ENCODE results near the gene TMEM143.

TMEM143 gene

DNA sequence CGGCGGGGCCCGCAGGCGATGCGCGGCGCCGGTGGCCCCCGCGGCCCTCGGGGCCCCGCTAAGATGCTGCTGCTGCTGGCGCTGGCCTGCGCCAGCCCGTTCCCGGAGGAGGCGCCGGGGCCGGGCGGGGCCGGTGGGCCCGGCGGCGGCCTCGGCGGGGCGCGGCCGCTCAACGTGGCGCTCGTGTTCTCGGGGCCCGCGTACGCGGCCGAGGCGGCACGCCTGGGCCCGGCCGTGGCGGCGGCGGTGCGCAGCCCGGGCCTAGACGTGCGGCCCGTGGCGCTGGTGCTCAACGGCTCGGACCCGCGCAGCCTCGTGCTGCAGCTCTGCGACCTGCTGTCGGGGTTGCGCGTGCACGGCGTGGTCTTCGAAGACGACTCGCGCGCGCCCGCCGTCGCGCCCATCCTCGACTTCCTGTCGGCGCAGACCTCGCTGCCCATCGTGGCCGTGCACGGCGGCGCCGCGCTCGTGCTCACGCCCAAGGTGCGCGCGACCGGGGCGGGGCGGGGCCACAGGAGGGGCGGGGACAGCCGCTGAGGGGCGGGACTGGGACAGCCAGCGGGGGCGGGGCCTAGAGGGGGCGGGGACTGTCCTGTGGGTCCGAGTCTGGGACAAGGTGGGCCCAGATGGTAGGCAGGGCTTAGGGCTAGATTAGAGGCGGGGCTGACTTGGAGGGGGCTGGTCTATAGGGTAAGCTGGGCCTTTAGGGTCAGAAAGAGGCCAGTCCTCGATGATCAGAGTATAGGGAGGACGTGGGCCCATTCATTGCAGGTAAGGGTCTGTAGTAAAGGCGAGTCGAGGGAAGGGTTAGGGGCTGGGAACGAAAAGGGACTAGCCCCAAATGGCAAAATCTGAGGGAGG, 34.9 kb upstream of the TMEM143 start:
- Histone ChIP-seq H3K27ac (ENCODE audit: insufficient read depth in 1 of 2, low read depth in 1 of 2, low read length in 2 of 2, poor library complexity in 1 of 2, severe bottlenecking in 2 of 2) (peak overlapping the region in 1 of 2 experiments; percentile 49), H3K4me3 (ENCODE audit: control insufficient read depth in 1 of 7, extremely low read depth in 1 of 7, insufficient read depth in 4 of 7, low read depth in 2 of 7, low read length in 6 of 7) (peak overlapping the region in 6 of 7 experiments; percentile 22 to 54 (median 48)), H3K9me3 (ENCODE audit: control extremely low read depth in 1 of 5, control insufficient read depth in 4 of 5, insufficient read depth in 2 of 5, low read depth in 1 of 5, low read length in 4 of 5) (no peaks in the 10 kb centered on the region), H3K4me1 (ENCODE audit: control extremely low read depth in 1 of 4, control insufficient read depth in 4 of 4, insufficient read depth in 4 of 4, low read length in 3 of 4) (peaks cover 0 to 46% (median 29%) of the 10 kb centered on the region in 4 experiments), H3K27me3 (replicated peaks in 2 of 5; ENCODE audit: control insufficient read depth in 4 of 5, insufficient read depth in 5 of 5, low read length in 4 of 5) (peaks cover 0 to 50% (median 31%) of the 10 kb centered on the region in 5 experiments), H3K36me3 (ENCODE audit: control insufficient read depth in 4 of 4, insufficient read depth in 4 of 4, low read length in 3 of 4) (no peaks in the 10 kb centered on the region)
- DNase-seq: peak; percentile 57 to 80 (median 72)
- ChIA-PET CTCF (no interaction called here), POLR2A (no interaction called here)
- WGBS (ENCODE audit: insufficient coverage): 6% methylated on average over 86 of the region's 104 CpGs

GRCh38 chr19:48398102-48398374, 34.3 kb upstream of the TMEM143 start:
- H3K4me1 ChIP-seq (ENCODE audit: control extremely low read depth in 1 of 4, control insufficient read depth in 4 of 4, insufficient read depth in 4 of 4, low read length in 3 of 4): peaks cover 0 to 51% (median 32%) of the 10 kb centered on the region in 4 experiments
- peaks cover 0 to 55% (median 31%) of the 10 kb centered on the region in 5 experiments for H3K27me3 ChIP-seq (replicated peaks in 2 of 5; ENCODE audit: control insufficient read depth in 4 of 5, insufficient read depth in 5 of 5, low read length in 4 of 5)
- H3K27ac ChIP-seq (ENCODE audit: insufficient read depth in 1 of 2, low read depth in 1 of 2, low read length in 2 of 2, poor library complexity in 1 of 2, severe bottlenecking in 2 of 2): no peak overlapping the region
- POLR2A ChIA-PET: no interaction called here
- WGBS (ENCODE audit: insufficient coverage): 9% methylated on average over 12 of the region's 17 CpGs
- H3K36me3 ChIP-seq (ENCODE audit: control insufficient read depth in 4 of 4, insufficient read depth in 4 of 4, low read length in 3 of 4): no peaks in the 10 kb centered on the region
- no peak for DNase-seq
- CTCF ChIA-PET: no interaction called here
- H3K4me3 ChIP-seq (ENCODE audit: control insufficient read depth in 1 of 7, extremely low read depth in 1 of 7, insufficient read depth in 4 of 7, low read depth in 2 of 7, low read length in 6 of 7): peak overlapping the region in 6 of 7 experiments; percentile 22 to 54 (median 48)
- H3K9me3 ChIP-seq (ENCODE audit: control extremely low read depth in 1 of 5, control insufficient read depth in 4 of 5, insufficient read depth in 2 of 5, low read depth in 1 of 5, low read length in 4 of 5): no peaks in the 10 kb centered on the region

DNA sequence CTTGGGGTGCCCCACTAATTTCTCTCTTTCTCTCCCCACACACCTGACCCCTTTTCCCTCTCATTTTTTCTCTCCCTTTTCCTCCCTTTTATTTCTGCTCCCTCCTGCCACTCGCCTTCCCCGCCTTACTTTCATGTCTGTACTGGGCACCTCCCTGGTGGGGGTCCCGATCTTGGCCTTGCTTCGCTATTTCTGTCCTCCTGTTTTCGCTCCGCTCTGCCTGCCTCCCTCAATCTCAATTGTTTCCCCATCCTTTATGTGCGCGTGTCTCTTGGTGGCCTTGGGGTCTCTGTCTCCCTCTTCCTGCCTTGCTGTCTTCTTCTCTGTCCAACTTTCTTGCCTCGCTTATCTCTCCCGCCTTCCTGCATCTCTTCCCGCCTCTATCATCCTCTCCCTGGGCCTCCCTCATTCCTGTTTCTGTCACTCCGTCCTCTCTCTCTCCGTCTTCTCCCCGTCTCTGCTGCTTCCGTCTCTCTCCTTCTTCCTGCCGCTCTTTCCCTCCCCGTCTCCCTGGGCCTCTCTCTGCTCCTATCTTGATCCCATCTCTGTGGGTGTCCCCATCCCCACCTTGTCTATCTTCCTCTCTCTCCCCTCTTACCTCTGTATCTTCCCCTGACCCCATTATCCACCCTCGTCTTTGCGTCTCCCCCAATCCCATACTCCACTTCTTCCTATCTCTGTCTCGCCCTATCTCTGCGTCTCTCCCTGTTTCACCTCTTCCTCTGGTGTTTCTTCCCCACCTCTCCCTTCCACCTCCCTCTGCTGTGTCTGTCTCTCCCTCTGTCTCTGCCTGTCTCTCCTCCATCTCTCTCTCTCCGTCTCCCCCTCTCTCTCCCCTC, 33.7 kb upstream of the TMEM143 start:
- Histone ChIP-seq H3K4me1 (ENCODE audit: control extremely low read depth in 1 of 4, control insufficient read depth in 4 of 4, insufficient read depth in 4 of 4, low read length in 3 of 4) (peaks cover 0 to 51% (median 32%) of the 10 kb centered on the region in 4 experiments), H3K36me3 (ENCODE audit: control insufficient read depth in 4 of 4, insufficient read depth in 4 of 4, low read length in 3 of 4) (no peaks in the 10 kb centered on the region), H3K27ac (ENCODE audit: insufficient read depth in 1 of 2, low read depth in 1 of 2, low read length in 2 of 2, poor library complexity in 1 of 2, severe bottlenecking in 2 of 2) (no peak overlapping the region), H3K27me3 (replicated peaks in 2 of 5; ENCODE audit: control insufficient read depth in 4 of 5, insufficient read depth in 5 of 5, low read length in 4 of 5) (peaks cover 0 to 60% (median 33%) of the 10 kb centered on the region in 5 experiments), H3K9me3 (ENCODE audit: control extremely low read depth in 1 of 5, control insufficient read depth in 4 of 5, insufficient read depth in 2 of 5, low read depth in 1 of 5, low read length in 4 of 5) (no peaks in the 10 kb centered on the region), H3K4me3 (ENCODE audit: control insufficient read depth in 1 of 7, extremely low read depth in 1 of 7, insufficient read depth in 4 of 7, low read depth in 2 of 7, low read length in 6 of 7) (peak overlapping the region in 4 of 7 experiments; percentile 29 to 54 (median 48))
- POLR2A ChIA-PET: no interaction called here
- 47% methylated on average over 22 of the region's 22 CpGs for WGBS (ENCODE audit: insufficient coverage)
- DNase-seq: no peak
- CTCF ChIA-PET: no interaction called here

- H3K27me3 ChIP-seq (replicated peaks in 2 of 5; ENCODE audit: control insufficient read depth in 4 of 5, insufficient read depth in 5 of 5, low read length in 4 of 5): peaks cover 0 to 62% (median 33%) of the 10 kb centered on the region in 5 experiments
- CTCF ChIA-PET: no interaction called here
These were observed 33.1 kb upstream of the TMEM143 start for GRCh38 chr19:48396824-48397176.

DNA sequence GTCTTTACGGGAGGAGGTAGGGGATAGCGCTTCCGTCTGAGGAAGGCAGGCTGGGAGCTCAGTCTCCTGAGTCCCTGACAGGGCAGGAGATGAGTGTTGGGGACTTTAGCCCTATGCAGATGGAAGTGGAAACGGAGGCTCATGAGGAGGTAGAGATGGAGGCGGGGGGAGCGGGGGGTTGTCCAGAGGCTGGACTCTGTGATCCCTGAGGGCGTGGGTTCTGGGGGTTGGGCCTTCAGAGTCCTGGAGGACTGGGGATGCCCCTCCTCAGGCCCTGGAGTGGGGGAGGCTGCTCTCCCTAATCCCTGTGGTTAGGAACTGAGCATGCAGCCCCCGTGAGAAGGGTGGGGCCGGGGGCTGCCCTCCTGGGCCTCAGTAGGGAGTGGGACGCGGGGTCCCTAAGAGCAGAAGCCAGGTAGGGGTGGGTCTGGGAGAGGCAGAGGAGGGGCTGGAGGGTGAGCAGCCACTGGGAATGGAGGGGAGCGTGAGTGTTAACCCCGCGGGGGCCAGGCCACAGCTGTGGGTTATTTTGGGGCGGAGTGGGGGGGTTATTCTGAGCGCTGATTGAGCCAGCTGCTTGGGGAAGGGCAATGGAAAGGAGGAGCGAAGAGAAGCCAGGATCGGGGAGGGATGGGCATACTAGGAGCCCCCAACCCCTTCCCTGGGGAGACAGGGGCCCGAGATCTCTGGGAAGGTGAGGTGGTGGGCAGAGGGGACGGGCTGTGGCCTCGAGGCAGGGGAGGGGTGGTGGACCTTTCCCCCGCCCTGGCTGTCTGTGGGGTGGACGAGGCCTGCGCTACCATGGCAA, 32.5 kb upstream of the TMEM143 start:
- Histone ChIP-seq H3K4me1 (ENCODE audit: control extremely low read depth in 1 of 4, control insufficient read depth in 4 of 4, insufficient read depth in 4 of 4, low read length in 3 of 4) (peaks cover 0 to 56% (median 34%) of the 10 kb centered on the region in 4 experiments), H3K36me3 (ENCODE audit: control insufficient read depth in 4 of 4, insufficient read depth in 4 of 4, low read length in 3 of 4) (no peaks in the 10 kb centered on the region), H3K27me3 (replicated peaks in 2 of 5; ENCODE audit: control insufficient read depth in 4 of 5, insufficient read depth in 5 of 5, low read length in 4 of 5) (peaks cover 0 to 62% (median 33%) of the 10 kb centered on the region in 5 experiments), H3K9me3 (ENCODE audit: control extremely low read depth in 1 of 5, control insufficient read depth in 4 of 5, insufficient read depth in 2 of 5, low read depth in 1 of 5, low read length in 4 of 5) (no peaks in the 10 kb centered on the region), H3K27ac (ENCODE audit: insufficient read depth in 1 of 2, low read depth in 1 of 2, low read length in 2 of 2, poor library complexity in 1 of 2, severe bottlenecking in 2 of 2) (no peak overlapping the region), H3K4me3 (ENCODE audit: control insufficient read depth in 1 of 7, extremely low read depth in 1 of 7, insufficient read depth in 4 of 7, low read depth in 2 of 7, low read length in 6 of 7) (no peak overlapping the region)
- DNase-seq: no peak
- ChIA-PET POLR2A (no interaction called here), CTCF (interaction anchor here (1.6 kb wide), 1 partner anchor 193 kb away, joined by 3 read pairs; no protein-coding TSS in a partner anchor)
- 62% methylated on average over 10 of the region's 24 CpGs for WGBS (ENCODE audit: insufficient coverage)

More at GRCh38 chr19:48396824-48397176, 33.1 kb upstream of the TMEM143 start:
- POLR2A ChIA-PET: no interaction called here
- Histone ChIP-seq H3K9me3 (ENCODE audit: control extremely low read depth in 1 of 5, control insufficient read depth in 4 of 5, insufficient read depth in 2 of 5, low read depth in 1 of 5, low read length in 4 of 5) (no peaks in the 10 kb centered on the region), H3K4me1 (ENCODE audit: control extremely low read depth in 1 of 4, control insufficient read depth in 4 of 4, insufficient read depth in 4 of 4, low read length in 3 of 4) (peaks cover 0 to 52% (median 33%) of the 10 kb centered on the region in 4 experiments), H3K36me3 (ENCODE audit: control insufficient read depth in 4 of 4, insufficient read depth in 4 of 4, low read length in 3 of 4) (no peaks in the 10 kb centered on the region), H3K4me3 (ENCODE audit: control insufficient read depth in 1 of 7, extremely low read depth in 1 of 7, insufficient read depth in 4 of 7, low read depth in 2 of 7, low read length in 6 of 7) (no peak overlapping the region), H3K27ac (ENCODE audit: insufficient read depth in 1 of 2, low read depth in 1 of 2, low read length in 2 of 2, poor library complexity in 1 of 2, severe bottlenecking in 2 of 2) (no peak overlapping the region)
- DNase-seq: no peak
- 86% methylated on average over 1 of the region's 2 CpGs for WGBS (ENCODE audit: insufficient coverage)

DNA sequence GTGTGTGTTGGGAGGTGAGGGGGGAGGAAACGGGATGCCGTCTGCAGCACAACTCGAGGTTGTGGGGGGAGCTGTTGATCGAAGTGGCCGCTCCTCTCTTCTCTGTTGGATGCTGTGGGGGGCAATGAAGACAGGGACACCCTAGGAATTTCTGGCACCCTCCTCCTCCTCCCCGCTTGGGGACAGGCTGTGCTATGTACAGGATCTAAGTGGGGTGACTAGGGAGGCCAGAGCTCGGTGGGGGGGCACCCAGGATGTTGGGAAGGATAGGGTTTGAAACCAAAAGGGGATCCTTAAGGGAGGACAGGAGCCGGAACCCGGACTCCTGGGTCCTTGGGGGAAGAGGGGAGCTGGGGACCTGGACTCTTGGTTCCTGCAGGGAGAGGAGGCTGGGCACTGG, 31.8 kb upstream of the TMEM143 start:
- 31% methylated on average over 4 of the region's 9 CpGs for WGBS (ENCODE audit: insufficient coverage)
- POLR2A ChIA-PET: no interaction called here

More for the DNA sequence above, 31.8 kb upstream of the TMEM143 start:
- no peak for DNase-seq
- no peak overlapping the region for H3K4me3 ChIP-seq (ENCODE audit: control insufficient read depth in 1 of 7, extremely low read depth in 1 of 7, insufficient read depth in 4 of 7, low read depth in 2 of 7, low read length in 6 of 7)
- peaks cover 0 to 62% (median 33%) of the 10 kb centered on the region in 5 experiments for H3K27me3 ChIP-seq (replicated peaks in 2 of 5; ENCODE audit: control insufficient read depth in 4 of 5, insufficient read depth in 5 of 5, low read length in 4 of 5)
- no peaks in the 10 kb centered on the region for H3K9me3 ChIP-seq (ENCODE audit: control extremely low read depth in 1 of 5, control insufficient read depth in 4 of 5, insufficient read depth in 2 of 5, low read depth in 1 of 5, low read length in 4 of 5)
- peaks cover 0 to 61% (median 36%) of the 10 kb centered on the region in 4 experiments for H3K4me1 ChIP-seq (ENCODE audit: control extremely low read depth in 1 of 4, control insufficient read depth in 4 of 4, insufficient read depth in 4 of 4, low read length in 3 of 4)
- H3K27ac ChIP-seq (ENCODE audit: insufficient read depth in 1 of 2, low read depth in 1 of 2, low read length in 2 of 2, poor library complexity in 1 of 2, severe bottlenecking in 2 of 2): no peak overlapping the region
- CTCF ChIA-PET: interaction anchor here (1.0 to 1.6 kb wide), 2 partner anchors 8 to 194 kb away, joined by 3 to 4 read pairs; no protein-coding TSS in a partner anchor
- H3K36me3 ChIP-seq (ENCODE audit: control insufficient read depth in 4 of 4, insufficient read depth in 4 of 4, low read length in 3 of 4): no peaks in the 10 kb centered on the region
